Measurements from ENCODE around the gene COL4A2.

DNA sequence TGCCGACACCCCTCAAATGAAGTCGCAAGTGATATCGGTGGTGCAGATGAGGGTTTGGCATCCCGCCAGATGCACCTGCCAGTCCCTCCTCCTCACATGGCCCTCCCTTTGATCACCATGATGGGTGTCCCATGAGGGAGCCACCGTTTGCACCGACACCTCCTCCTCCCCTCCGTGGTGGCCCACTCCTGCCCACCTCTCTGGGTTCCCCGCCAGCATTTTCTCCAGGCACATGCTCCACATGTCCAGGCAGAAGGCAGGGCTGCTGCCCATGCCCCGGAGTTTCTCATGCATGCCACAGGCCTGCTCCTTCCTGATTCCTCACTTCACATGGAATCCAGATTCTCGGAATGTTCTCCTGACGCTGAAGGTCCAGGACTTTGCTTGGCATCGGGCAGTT, 49.3 kb downstream of the COL4A2 start:
- TF ChIP-seq, protein P1, sequence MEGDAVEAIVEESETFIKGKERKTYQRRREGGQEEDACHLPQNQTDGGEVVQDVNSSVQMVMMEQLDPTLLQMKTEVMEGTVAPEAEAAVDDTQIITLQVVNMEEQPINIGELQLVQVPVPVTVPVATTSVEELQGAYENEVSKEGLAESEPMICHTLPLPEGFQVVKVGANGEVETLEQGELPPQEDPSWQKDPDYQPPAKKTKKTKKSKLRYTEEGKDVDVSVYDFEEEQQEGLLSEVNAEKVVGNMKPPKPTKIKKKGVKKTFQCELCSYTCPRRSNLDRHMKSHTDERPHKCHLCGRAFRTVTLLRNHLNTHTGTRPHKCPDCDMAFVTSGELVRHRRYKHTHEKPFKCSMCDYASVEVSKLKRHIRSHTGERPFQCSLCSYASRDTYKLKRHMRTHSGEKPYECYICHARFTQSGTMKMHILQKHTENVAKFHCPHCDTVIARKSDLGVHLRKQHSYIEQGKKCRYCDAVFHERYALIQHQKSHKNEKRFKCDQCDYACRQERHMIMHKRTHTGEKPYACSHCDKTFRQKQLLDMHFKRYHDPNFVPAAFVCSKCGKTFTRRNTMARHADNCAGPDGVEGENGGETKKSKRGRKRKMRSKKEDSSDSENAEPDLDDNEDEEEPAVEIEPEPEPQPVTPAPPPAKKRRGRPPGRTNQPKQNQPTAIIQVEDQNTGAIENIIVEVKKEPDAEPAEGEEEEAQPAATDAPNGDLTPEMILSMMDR (IDR thresholded peaks at IDR 0.05; ENCODE audit: insufficient read depth, low read depth, low read length): no peak
- TF ChIP-seq EZH2 (IDR thresholded peaks at IDR 0.05; ENCODE audit: insufficient read depth, low read length): no peak

Data from astrocyte (in vitro differentiated cells and primary cell).